Uterus (tissue), 2 donors: ENCODE data around the gene BOLA3.

ENCODE experiments used
- POLR2A ChIP-seq, 2 donors: fragments of 450-650 bp; IDR thresholded peaks; one replicate each; pipeline ENCODE4 v1.6.1; 2016; ENCODE audit warnings: antibody characterized with exemption in 2 of 2, mild to moderate bottlenecking in 1 of 2, moderate library complexity in 1 of 2
- TF ChIP-seq, protein P1 (sequence below), 4 experiments: fragments of 200-600 bp in 2 of 4; fragments of 450-650 bp in 2 of 4; sonication (generic) in 2 of 4; IDR thresholded peaks; one replicate each; pipeline ENCODE4 v1.5.1; 2016 to 2019; ENCODE audit warnings: antibody characterized with exemption in 4 of 4, mild to moderate bottlenecking in 2 of 4, moderate library complexity in 1 of 4

DNA sequence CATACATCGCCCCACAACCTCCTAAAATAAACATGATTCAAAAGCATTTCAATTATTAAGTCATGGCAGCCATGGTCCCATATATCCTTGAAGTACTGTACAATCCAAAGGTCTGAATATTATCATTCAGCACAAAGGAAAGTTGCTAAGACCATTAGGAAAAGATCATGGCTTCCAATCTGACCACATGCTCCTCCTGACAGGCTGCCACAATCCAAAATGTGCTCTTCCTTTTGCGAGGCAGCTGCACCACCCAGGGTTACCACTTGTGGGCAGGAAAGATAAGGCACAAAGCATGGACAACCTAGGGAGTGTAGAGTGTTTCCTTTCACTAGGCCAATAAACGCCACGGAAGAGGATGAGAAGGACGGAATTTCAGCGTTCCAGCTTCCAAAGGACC, 5.4 kb downstream of the BOLA3 start:
- no peak for TF ChIP-seq POLR2A (IDR thresholded peaks at IDR 0.05)
- TF ChIP-seq, protein P1, sequence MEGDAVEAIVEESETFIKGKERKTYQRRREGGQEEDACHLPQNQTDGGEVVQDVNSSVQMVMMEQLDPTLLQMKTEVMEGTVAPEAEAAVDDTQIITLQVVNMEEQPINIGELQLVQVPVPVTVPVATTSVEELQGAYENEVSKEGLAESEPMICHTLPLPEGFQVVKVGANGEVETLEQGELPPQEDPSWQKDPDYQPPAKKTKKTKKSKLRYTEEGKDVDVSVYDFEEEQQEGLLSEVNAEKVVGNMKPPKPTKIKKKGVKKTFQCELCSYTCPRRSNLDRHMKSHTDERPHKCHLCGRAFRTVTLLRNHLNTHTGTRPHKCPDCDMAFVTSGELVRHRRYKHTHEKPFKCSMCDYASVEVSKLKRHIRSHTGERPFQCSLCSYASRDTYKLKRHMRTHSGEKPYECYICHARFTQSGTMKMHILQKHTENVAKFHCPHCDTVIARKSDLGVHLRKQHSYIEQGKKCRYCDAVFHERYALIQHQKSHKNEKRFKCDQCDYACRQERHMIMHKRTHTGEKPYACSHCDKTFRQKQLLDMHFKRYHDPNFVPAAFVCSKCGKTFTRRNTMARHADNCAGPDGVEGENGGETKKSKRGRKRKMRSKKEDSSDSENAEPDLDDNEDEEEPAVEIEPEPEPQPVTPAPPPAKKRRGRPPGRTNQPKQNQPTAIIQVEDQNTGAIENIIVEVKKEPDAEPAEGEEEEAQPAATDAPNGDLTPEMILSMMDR (IDR thresholded peaks at IDR 0.05): no peak
